ENCODE results near the gene ABCC1. TPM values are rescaled to one million over a fixed set of nuclear protein-coding genes. Genes with fewer than 3 reads are reported as not detected.
"Not testable (repeated sequence)": the region's sequence is repeated elsewhere in the genome, so short reads cannot be mapped to it uniquely, and the experiment has no call there.

The ABCC1 gene
- total and polyA plus RNA-seq, 4 donors, result 12.4 to 41.5 (median 31.3) TPM

- H3K36me3 ChIP-seq (ENCODE audit: control insufficient read depth in 4 of 4, insufficient read depth in 4 of 4, low read length in 4 of 4), result peaks cover 0 to 9% (median 0%) of the 10 kb centered on the region in 4 donors
- DNase-seq, result no peak
- peaks cover 0 to 5% (median 0%) of the 10 kb centered on the region in 5 donors for H3K4me1 ChIP-seq (ENCODE audit: control insufficient read depth in 5 of 5, insufficient read depth in 5 of 5, low read length in 5 of 5)
- ATAC-seq (ENCODE audit: insufficient read depth, low FRiP score), result no peak
- H3K9ac ChIP-seq (ENCODE audit: insufficient read depth in 1 of 2, low read length in 2 of 2), result no peak overlapping the region
- H3K27ac ChIP-seq (ENCODE audit: low read depth in 1 of 2, low read length in 1 of 2), result no peak overlapping the region
- H3K27me3 ChIP-seq (ENCODE audit: control insufficient read depth in 3 of 3, insufficient read depth in 3 of 3, low read length in 2 of 3), result no peaks in the 10 kb centered on the region
- H3K9me3 ChIP-seq (ENCODE audit: control insufficient read depth in 4 of 4, insufficient read depth in 3 of 4, low read length in 3 of 4), result no peaks in the 10 kb centered on the region
- H3K4me3 ChIP-seq, result no peak overlapping the region
- WGBS, 2 donors, result 89 to 93% methylated on average over 13 of the region's 13 CpGs
- no peak for TF ChIP-seq CTCF (IDR thresholded peaks at IDR 0.05; ENCODE audit: control extremely low read depth, extremely low read depth)
These were observed 239.4 kb downstream of the ABCC1 start for GRCh38 chr16:16188827-16189226.

GRCh38 chr16:16189842-16190241, 240.4 kb downstream of the ABCC1 start:
- Histone ChIP-seq H3K4me1 (ENCODE audit: control insufficient read depth in 5 of 5, insufficient read depth in 5 of 5, low read length in 5 of 5) (peaks cover 0 to 5% (median 0%) of the 10 kb centered on the region in 5 donors), H3K27ac (ENCODE audit: low read depth in 1 of 2, low read length in 1 of 2) (no peak overlapping the region), H3K27me3 (ENCODE audit: control insufficient read depth in 3 of 3, insufficient read depth in 3 of 3, low read length in 2 of 3) (no peaks in the 10 kb centered on the region), H3K4me3 (no peak overlapping the region), H3K9me3 (ENCODE audit: control insufficient read depth in 4 of 4, insufficient read depth in 3 of 4, low read length in 3 of 4) (no peaks in the 10 kb centered on the region), H3K9ac (ENCODE audit: insufficient read depth in 1 of 2, low read length in 2 of 2) (no peak overlapping the region), H3K36me3 (ENCODE audit: control insufficient read depth in 4 of 4, insufficient read depth in 4 of 4, low read length in 4 of 4) (peaks cover 0 to 4% (median 0%) of the 10 kb centered on the region in 4 donors)
- WGBS, 2 donors, result 81 to 84% methylated on average over 8 of the region's 8 CpGs
- DNase-seq, result no peak
- ATAC-seq (ENCODE audit: insufficient read depth, low FRiP score), result no peak
- TF ChIP-seq CTCF (IDR thresholded peaks at IDR 0.05; ENCODE audit: control extremely low read depth, extremely low read depth), result no peak

GRCh38 chr16:16190546-16190945, 241.1 kb downstream of the ABCC1 start:
- no peak overlapping the region for H3K4me3 ChIP-seq
- TF ChIP-seq CTCF (IDR thresholded peaks at IDR 0.05; ENCODE audit: control extremely low read depth, extremely low read depth), result no peak
- no peak overlapping the region for H3K27ac ChIP-seq (ENCODE audit: low read depth in 1 of 2, low read length in 1 of 2)
- 95 to 98% methylated on average over 4 to 5 of the region's 5 CpGs for WGBS, 2 donors
- no peaks in the 10 kb centered on the region for H3K9me3 ChIP-seq (ENCODE audit: control insufficient read depth in 4 of 4, insufficient read depth in 3 of 4, low read length in 3 of 4)
- peaks cover 0 to 3% (median 0%) of the 10 kb centered on the region in 4 donors for H3K36me3 ChIP-seq (ENCODE audit: control insufficient read depth in 4 of 4, insufficient read depth in 4 of 4, low read length in 4 of 4)
- H3K4me1 ChIP-seq (ENCODE audit: control insufficient read depth in 5 of 5, insufficient read depth in 5 of 5, low read length in 5 of 5), result peaks cover 0 to 5% (median 0%) of the 10 kb centered on the region in 5 donors
- H3K9ac ChIP-seq (ENCODE audit: insufficient read depth in 1 of 2, low read length in 2 of 2), result no peak overlapping the region
- ATAC-seq (ENCODE audit: insufficient read depth, low FRiP score) (no peak), DNase-seq (no peak)
- no peaks in the 10 kb centered on the region for H3K27me3 ChIP-seq (ENCODE audit: control insufficient read depth in 3 of 3, insufficient read depth in 3 of 3, low read length in 2 of 3)

- 91 to 96% methylated on average over 9 to 12 of the region's 12 CpGs for WGBS, 2 donors
- H3K27me3 ChIP-seq (ENCODE audit: control insufficient read depth in 3 of 3, insufficient read depth in 3 of 3, low read length in 2 of 3); H3K4me1 ChIP-seq (ENCODE audit: control insufficient read depth in 5 of 5, insufficient read depth in 5 of 5, low read length in 5 of 5); H3K36me3 ChIP-seq (ENCODE audit: control insufficient read depth in 4 of 4, insufficient read depth in 4 of 4, low read length in 4 of 4); ATAC-seq (ENCODE audit: insufficient read depth, low FRiP score); H3K9ac ChIP-seq (ENCODE audit: insufficient read depth in 1 of 2, low read length in 2 of 2); H3K4me3 ChIP-seq; H3K27ac ChIP-seq (ENCODE audit: low read depth in 1 of 2, low read length in 1 of 2); DNase-seq; H3K9me3 ChIP-seq (ENCODE audit: control insufficient read depth in 4 of 4, insufficient read depth in 3 of 4, low read length in 3 of 4): not testable (repeated sequence)
These were observed 241.6 kb downstream of the ABCC1 start for GRCh38 chr16:16190966-16191365.

All from lung (tissue), 12 donors.